Tibial nerve (tissue), 4 donors: ENCODE measurements around the gene OPRD1.

Experiments
- CTCF ChIP-seq, 5 experiments: fragments of 200-600 bp in 3 of 5; fragments of 450-650 bp in 2 of 5; sonication (generic) in 3 of 5; IDR thresholded peaks; one replicate each; pipeline ENCODE4 v1.5.1; 2016 to 2019; ENCODE audit warnings: antibody characterized with exemption in 5 of 5, mild to moderate bottlenecking in 3 of 5, moderate library complexity in 2 of 5
- EP300 ChIP-seq, 2 donors: sonication (generic); formaldehyde crosslinking; IDR thresholded peaks; one replicate each; pipeline ENCODE4 v1.6.1; 2017; ENCODE audit warnings: antibody characterized with exemption in 2 of 2, mild to moderate bottlenecking in 1 of 2

DNA sequence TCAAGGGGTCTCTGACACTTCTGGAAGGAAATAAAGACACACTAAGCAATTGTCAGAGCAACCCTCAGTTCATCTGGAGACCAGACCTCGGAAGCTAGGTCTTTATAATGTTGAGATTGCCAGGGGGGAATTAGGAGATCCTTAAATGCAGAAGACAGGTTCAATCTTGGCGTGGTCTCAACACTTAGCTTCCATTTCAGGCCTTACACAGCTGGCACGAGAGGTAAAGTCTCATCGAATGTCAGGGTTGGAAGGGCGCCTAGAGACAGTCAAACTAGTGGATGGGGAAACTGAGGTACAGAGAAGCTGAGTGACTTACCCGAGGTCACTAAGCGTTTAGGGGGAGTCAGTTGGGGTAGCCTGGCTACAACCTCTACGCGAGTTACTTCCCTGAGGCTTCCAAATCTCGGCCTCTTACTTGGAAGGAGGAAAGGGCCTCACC, 101.8 kb downstream of the OPRD1 start:
- TF ChIP-seq EP300 (IDR thresholded peaks at IDR 0.05) (no peak), CTCF (IDR thresholded peaks at IDR 0.05) (no peak)
